ENCODE results near the gene C1orf174. TPM values are rescaled to one million over a fixed set of nuclear protein-coding genes. Genes with fewer than 3 reads are reported as not detected.
A peak's percentile ranks its signal among the peaks of the same experiment; 100 is the strongest.

Gene C1orf174
- total and polyA plus RNA-seq, 2 of the 4 experiments (the other 2 are of a cell fraction) = 26.7 to 45.7 TPM

- POLR2A ChIA-PET (ENCODE audit: unreplicated experiment) = no interaction called here
- Histone ChIP-seq H2BK20ac (ENCODE audit: low read depth, low read length) (no peak overlapping the region), H3K27ac (ENCODE audit: insufficient read depth, low read length) (no peak overlapping the region), H2BK15ac (ENCODE audit: low read depth, low read length) (no peak overlapping the region), H3K9ac (ENCODE audit: low read depth, low read length) (no peak overlapping the region), H3K18ac (ENCODE audit: low read depth, low read length) (no peak overlapping the region), H3K4ac (ENCODE audit: low read depth, low read length) (no peak overlapping the region), H4K5ac (ENCODE audit: low read depth, low read length) (no peak overlapping the region), H2AFZ (replicated peaks; ENCODE audit: low read length, poor library complexity) (no peak overlapping the region), H3K9me1 (ENCODE audit: insufficient read depth, low read length) (no peaks in the 10 kb centered on the region), H4K8ac (ENCODE audit: low read depth in 2 of 2, low read length in 2 of 2) (no peak overlapping the region), H2BK120ac (ENCODE audit: low read depth, low read length) (no peak overlapping the region), H2AK5ac (ENCODE audit: low read depth, low read length) (no peak overlapping the region), H3K27me3 (ENCODE audit: control insufficient read depth, insufficient read depth, low read length) (no peaks in the 10 kb centered on the region; the same call in 1 of the 2 replicates), H3K4me3 (ENCODE audit: insufficient read depth, low read depth, low read length) (no peak overlapping the region), H3K36me3 (ENCODE audit: control insufficient read depth, insufficient read depth, low read length) (no peaks in the 10 kb centered on the region), H3K4me1 (ENCODE audit: control insufficient read depth, insufficient read depth, low read length) (no peaks in the 10 kb centered on the region), H3K9me3 (ENCODE audit: control insufficient read depth, insufficient read depth, low read length) (no peaks in the 10 kb centered on the region), H4K91ac (ENCODE audit: insufficient read depth, low read depth, low read length) (no peak overlapping the region), H3K56ac (ENCODE audit: extremely low read depth, insufficient read depth, low read length) (no peak overlapping the region), H2BK5ac (ENCODE audit: low read depth, low read length, poor library complexity, severe bottlenecking) (no peak overlapping the region), H3K23ac (ENCODE audit: low read depth, low read length) (no peak overlapping the region), H3K14ac (replicated peaks; ENCODE audit: low read depth, low read length) (no peak overlapping the region), H4K20me1 (ENCODE audit: insufficient read depth, low read length) (no peaks in the 10 kb centered on the region), H3K79me1 (ENCODE audit: low read depth in 1 of 2, low read length in 2 of 2) (no peaks in the 10 kb centered on the region), H3K4me2 (ENCODE audit: low read depth, low read length) (no peak overlapping the region), H2AK9ac (replicated peaks; ENCODE audit: low read depth, low read length, poor library complexity) (no peak overlapping the region)
- DNase-seq = peak; percentile 1
- in situ Hi-C loops (cut with MboI; ENCODE audit: low sequenced_read_pairs) = loop anchor here (25.0 kb wide), 1 partner anchor 1987 kb away; no protein-coding TSS in a partner anchor
- CTCF ChIA-PET = no interaction called here
- dilution Hi-C loops (cut with HindIII; ENCODE audit: low sequenced_read_pairs, unreplicated experiment) = no loop called here
- ATAC-seq (ENCODE audit: low read depth) = no peak
- WGBS, 2 experiments (ENCODE audit: extremely low coverage in 2 of 2, insufficient read length in 1 of 2) = 60% methylated on average over 1 of the region's 3 CpGs; no CpG with 5 or more reads in 1 of the 2 experiments
- intact Hi-C loops (cut with micrococcal nuclease) = no loop called here
- no TSS peak for BruUV-seq (replicated peaks)
- TF ChIP-seq BHLHE40 (IDR thresholded peaks at IDR 0.05; ENCODE audit: low read depth, low read length) = no peak
- no peak for TF ChIP-seq POLR2A (IDR thresholded peaks at IDR 0.05; ENCODE audit: low read depth, low read length)
- no peak for TF ChIP-seq RAD21 (IDR thresholded peaks at IDR 0.05; ENCODE audit: low read length)
- TF ChIP-seq SMC3 (IDR thresholded peaks at IDR 0.05; ENCODE audit: low read depth, low read length) = no peak
- TF ChIP-seq RCOR1 (IDR thresholded peaks at IDR 0.05; ENCODE audit: insufficient replicate concordance, low read length) = no peak
- TF ChIP-seq NFE2L2 (IDR thresholded peaks at IDR 0.05; ENCODE audit: low read depth, low read length) = no peak
Measured at GRCh38 chr1:3924825-3925220, 24.8 kb upstream of the C1orf174 start.

All from IMR-90 (cell line).